Activated naive CD4-positive, alpha-beta T cell treated with Interleukin-2 at 50 U/mL for 16 hours (primary cell): ENCODE measurements around the gene GPR139.

Experiments used
- DNase-seq: peaks from one replicate; pipeline ENCODE4 v3.0.0-alpha.2; 2020

GPR139 gene

GRCh38 chr16:20073203-20074098 lies at the start of gene GPR139:
Gene GPR139, minus strand, starts transcription at chr16:20073890. Its CDS starts 274 bp downstream, at chr16:20073616.
- DNase-seq: no peak

GRCh38 chr16:20122011-20122410 lies 48.3 kb upstream of the GPR139 start:
- no peak for DNase-seq

GRCh38 chr16:20114356-20114755 lies 40.7 kb upstream of the GPR139 start:
- no peak for DNase-seq

- DNase-seq: no peak
These were observed 37.5 kb upstream of the GPR139 start for GRCh38 chr16:20111143-20111542.

GRCh38 chr16:20107083-20107482 lies 33.4 kb upstream of the GPR139 start:
- no peak for DNase-seq

GRCh38 chr16:20104563-20105183 lies 31.0 kb upstream of the GPR139 start:
- no peak for DNase-seq

- no peak for DNase-seq
These were observed 28.8 kb upstream of the GPR139 start for GRCh38 chr16:20102521-20102920.

GRCh38 chr16:20102021-20102420 lies 28.3 kb upstream of the GPR139 start:
- DNase-seq: no peak

- DNase-seq: no peak
These were observed 25.7 kb upstream of the GPR139 start for GRCh38 chr16:20099375-20099774.

DNA sequence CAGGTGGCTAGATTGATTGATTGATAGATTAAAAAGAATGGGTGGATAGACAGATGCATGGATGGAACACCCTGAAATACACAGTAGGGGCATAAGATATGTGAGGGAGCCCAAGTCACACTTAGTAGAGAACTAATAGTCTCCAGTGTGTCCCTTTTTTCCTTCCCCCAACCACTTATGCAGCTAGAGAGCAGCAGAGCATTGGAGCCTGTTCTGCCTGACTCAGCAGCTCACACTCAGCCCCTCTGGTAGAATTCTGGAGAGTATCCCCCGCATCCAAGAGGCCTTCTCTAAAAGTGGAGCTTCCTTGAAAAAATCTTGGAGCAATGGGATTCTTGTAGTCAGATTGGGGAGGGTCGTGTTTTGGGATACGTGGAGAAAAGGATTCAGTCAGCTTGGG lies 20.5 kb upstream of the GPR139 start:
- DNase-seq: no peak

DNA sequence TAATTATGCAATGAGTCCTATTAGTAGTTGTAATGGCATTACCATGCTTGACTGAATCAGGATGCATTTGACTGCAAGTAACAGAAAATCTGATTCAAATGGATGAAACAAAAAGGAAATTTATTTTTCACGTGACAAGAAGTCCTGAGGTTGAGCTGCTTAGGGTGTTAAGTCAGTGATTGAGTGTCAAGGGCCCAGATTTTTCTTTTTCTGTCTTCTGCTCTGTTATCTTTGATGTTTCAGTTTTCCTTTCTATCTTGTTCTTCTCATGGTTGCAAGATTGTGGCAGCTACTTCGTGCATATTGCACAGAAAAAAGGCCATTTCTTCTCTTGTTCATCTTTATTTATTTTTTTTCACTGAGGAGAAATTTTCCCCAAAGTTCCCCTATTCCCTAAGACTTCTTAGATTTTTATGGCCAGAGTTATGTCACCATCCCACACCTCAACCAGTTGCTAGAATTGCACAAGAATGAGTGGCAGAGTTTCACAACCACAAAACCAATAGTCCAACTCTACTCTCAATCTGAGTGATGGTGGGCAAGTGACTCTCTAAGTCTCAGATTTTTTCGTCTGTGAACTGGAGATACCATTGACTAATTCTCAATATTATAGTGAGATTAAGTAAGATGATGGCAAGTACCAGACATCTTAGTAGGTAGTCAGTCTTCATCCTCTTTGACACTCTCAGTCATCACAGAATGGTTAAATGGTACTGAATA lies 15.7 kb upstream of the GPR139 start:
- DNase-seq: no peak

- DNase-seq: no peak
These were observed 11.0 kb upstream of the GPR139 start for GRCh38 chr16:20084624-20085226.

GRCh38 chr16:20079106-20079505 lies 5.4 kb upstream of the GPR139 start:
- DNase-seq: no peak

GRCh38 chr16:20075243-20075642 lies 1.6 kb upstream of the GPR139 start:
- DNase-seq: no peak

DNA sequence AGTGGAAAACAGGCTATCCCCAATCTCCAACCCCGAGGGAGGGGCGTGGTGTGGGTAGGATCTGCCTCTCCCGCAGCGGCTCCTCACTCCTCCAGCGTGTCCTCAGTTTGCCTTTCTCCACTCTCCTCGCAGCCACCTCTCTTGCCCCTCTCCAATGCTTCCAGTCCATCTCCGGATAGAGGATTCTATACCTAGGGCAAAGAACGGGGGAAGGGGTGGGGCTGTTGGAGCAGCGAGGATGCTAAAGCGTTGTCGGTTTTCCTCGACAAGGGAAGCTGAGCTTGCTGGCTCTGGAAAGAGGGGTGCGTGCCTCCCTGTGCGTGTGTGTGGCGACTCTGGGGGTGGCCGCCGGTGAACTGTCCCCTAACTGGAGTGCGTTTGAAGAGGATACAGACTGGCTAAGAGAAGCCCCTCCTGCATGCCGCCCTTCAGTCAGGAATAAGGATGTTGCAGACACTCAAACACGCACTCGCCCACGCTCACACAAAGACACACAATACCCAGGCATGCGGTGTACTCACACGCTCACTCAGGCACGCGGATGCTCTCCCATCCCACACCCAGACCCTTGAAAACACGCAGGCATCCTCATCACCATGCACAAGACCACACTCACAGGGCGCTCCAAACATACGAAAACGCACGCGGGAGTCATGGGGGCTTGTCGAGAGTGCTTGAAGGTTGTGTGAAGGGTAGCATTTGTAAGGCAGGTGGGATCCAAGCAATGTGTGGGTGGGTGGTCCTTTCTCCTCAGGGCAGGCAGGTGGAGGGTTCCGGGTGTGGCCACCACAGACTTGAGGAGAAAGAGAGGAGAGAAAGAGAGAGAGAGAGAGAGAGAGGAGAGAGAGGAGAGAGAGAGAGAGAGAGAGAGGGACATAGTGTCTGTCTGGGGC lies 655 bp upstream of the GPR139 start:
- no peak for DNase-seq

DNA sequence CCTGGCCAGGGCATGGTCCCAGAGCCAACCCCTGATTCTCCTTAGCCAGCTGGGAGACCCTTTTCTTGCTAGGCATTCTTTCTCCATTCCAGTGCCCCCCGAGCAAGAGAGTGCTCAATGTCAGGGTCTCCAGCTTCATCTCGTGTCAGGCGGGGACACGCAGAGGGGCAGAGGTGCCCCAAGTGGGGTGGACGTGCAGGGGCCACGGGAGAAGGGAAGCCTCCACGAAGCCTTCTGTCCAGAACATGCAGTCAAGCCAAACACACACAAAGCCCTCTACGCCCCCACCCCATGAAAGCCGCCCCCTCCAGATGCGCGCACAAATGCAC lies 852 bp downstream of the GPR139 start:
- DNase-seq: no peak

GRCh38 chr16:20072146-20072873 lies 1.4 kb downstream of the GPR139 start:
- DNase-seq: no peak

GRCh38 chr16:20064931-20065330 lies 8.8 kb downstream of the GPR139 start:
- no peak for DNase-seq

- DNase-seq: no peak
These were observed 9.2 kb downstream of the GPR139 start for GRCh38 chr16:20064520-20064919.

DNA sequence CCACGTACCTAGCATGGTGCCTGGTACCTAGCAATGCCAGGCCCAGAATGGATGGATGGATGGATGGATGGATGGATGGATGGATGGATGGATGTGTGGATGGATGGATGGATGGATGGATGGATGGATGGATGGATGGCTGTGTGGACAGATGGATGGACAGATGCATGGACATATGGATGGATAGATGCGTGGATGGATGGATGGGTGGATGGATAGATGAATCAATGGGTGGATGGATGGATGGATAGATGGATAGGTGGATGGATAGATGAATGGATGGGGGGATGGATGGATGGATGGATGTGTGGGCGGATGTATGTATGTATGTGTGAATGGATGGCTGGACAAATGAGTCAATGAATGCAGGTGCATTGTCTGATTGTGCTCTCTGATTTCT lies 12.6 kb downstream of the GPR139 start:
- DNase-seq: no peak

- DNase-seq: no peak
These were observed 17.3 kb downstream of the GPR139 start for GRCh38 chr16:20056436-20056835.

- DNase-seq: no peak
These were observed 20.4 kb downstream of the GPR139 start for GRCh38 chr16:20053336-20053735.
